Activated CD4-positive, alpha-beta T cell treated with anti-CD3 and anti-CD28 coated beads for 48 hours (primary cell): ENCODE data around the gene IL32.

Experiments used
- DNase-seq: peaks from one replicate; pipeline ENCODE4 v3.0.0-alpha.2; 2020

Gene IL32

DNA sequence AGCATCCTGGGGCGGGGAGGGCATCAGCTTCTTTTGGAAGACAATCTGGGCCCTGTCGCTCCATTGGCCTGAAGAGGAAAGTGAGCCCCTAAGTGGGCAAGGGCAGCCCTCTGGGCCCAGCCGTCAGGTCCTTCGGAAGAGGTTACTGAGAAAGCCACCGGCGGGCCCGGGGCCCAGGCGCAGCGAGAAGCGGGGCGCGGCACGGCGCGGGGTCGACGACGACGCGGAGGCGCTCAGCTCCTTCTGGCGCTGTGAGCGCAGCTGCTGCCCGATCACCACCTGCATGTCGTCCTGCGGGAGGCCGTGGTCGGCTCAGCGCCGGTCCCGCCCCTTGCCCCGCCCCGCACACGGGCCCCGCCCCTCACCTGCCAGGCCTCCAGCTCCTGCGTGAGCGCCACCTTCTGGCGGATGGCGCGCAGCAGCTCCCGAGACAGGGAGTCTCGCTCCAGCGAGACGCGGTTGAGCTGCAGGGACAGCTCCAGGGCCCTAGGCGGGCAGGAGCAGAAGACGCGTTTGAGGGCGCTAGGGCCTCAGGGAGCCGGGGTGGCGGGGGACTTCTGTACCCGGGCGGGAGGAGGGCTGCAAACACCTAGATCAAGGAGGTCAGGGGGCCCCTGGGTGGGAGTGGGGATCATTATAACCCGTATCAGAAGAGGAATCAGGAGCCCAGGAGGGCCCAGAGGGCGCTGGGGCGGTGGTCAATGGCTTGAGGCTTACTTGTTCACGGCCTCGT lies 37.3 kb upstream of the IL32 start:
- peak; percentile 92 for DNase-seq

DNA sequence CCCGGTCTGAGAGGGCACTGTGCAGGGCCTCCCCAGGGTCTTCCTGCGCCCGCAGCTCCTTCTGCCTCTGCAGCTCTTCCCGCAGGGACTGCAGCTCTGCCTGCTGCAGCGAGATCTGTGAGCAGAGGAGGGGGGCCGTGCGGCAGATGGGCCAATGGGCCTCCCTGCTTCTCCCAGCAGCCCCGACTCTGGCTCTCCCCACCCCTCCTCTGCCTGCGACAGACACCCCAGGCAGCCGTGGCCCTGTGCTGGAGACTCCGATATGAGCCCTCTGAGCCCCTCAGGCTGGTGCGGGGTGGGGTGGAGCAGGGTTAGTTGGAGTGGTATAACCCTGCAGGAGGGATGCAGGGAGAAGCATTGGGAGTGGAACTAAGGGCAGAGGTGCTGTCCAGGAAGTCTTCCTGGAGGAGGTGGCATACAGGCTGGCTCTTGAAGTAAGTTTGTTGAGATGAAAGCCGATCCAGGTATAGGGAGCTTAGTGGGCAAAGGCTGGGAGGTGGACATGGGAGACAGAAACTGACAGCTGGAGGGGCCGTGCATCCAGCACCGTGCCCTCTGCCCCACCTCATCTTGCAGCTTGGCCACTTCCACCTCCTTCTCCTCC lies 36.6 kb upstream of the IL32 start:
- DNase-seq = no peak

GRCh38 chr16:3029491-3030221 lies 35.8 kb upstream of the IL32 start:
- peak; percentile 69 for DNase-seq

DNA sequence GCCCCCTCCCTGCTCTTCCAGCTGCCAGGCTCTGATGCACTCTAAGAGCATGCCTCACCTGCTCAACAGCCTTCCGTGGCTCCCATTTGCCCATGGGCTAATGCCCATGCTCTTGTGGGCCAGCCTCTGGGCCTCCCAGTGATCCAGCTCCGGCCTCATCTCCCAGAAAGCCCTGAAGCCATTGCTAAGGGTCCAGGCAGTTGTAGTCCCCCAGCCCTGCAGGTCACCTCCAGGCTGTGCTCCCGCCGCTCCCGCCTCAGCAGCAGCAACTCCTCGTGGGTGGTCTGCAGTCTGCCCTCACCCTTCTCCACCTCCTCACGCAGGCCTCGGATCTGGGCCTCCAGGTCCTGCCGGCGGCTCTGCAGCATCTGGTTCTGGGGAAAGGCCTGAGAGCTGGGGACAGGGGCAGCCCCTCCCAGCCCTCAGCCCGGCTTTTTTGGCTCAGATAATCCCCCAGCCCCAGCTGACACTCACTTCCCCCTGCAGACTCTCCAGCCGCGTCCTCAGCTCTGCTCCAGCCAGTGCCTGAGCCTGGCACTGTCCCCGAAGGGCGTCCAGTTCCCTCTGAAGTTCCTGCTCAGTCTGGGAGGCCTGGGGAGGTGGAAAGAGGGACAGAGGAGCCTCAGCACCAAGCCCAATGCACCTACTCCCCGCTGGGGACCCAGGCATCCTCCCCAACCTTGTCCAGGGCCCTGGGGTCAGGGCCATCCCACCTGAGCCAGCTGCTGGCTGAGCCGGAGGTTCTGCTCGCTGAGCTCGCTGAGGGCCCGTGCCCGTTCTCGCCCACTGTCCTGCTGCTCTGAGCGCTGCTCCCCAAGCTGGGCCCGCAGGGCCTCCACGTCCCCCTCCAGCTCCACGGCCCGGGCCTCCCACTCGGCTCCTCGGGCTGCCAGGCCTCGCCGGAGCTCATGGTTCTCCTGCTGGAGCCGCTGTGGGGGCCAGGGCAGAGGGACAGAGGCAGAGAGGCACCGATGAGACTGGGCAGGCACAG lies 34.9 kb upstream of the IL32 start:
- no peak for DNase-seq

- no peak for DNase-seq
These were observed 32.8 kb upstream of the IL32 start for GRCh38 chr16:3032624-3033023.

GRCh38 chr16:3035289-3035971 lies 30.0 kb upstream of the IL32 start:
- DNase-seq = no peak

- DNase-seq = no peak
These were observed 29.3 kb upstream of the IL32 start for GRCh38 chr16:3035972-3036725.

DNA sequence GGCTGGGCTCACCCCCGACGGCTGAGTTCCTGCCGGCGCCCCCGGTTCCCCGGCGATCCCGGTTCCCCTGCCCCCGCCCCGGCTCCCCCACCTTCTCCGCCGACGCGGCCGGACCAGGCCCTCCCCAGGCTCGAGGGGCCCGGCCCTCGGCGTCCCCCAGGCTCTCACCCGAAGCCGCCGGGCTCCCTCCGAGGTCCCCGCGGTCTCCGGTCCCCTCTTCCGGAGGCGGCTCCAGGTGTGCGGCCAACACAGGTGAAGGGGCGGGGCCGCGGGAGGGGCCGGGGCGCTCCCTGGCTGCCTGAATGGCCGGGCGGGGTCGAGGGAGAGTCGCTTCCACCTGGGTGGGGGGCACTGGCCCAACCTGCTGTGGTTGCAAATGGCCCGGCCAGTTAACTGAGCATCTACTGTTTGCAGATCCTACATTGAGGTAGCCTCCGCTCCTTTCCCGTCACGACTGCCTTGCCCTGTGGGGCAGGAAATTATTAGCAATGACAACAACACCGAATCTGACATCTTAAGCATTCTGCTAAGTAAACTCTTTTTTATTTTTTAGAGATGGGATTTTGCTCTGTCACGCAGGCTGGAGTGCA lies 28.6 kb upstream of the IL32 start, which contains the start of gene BICDL2:
Gene BICDL2 (minus strand): TSS at position 219 of the 590 bp plus-strand sequence. CDS start 1,448 bp downstream, outside the sequence.
- no peak for DNase-seq

GRCh38 chr16:3038256-3038655 lies 27.2 kb upstream of the IL32 start:
- no peak for DNase-seq

- no peak for DNase-seq
These were observed 26.5 kb upstream of the IL32 start for GRCh38 chr16:3038896-3039295.

DNA sequence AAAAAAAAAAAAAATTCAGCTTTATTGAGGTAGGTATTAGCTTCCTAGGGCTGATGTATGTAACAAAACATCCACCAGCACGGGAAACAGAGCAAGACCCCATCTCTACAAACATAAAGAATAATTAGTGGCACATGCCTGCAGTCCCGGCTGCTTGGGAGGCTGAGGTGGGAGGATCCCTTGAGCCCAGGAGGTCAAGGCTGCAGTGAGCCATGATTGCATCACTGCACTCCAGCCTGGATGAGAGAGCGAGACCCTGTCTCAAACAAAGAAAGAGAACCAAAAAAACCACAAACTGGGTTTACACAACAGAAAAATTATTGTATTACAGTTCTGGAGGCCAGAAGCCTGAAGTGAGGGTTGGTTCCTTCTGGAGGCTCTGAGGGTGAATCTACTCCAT lies 23.1 kb upstream of the IL32 start:
- no peak for DNase-seq

DNA sequence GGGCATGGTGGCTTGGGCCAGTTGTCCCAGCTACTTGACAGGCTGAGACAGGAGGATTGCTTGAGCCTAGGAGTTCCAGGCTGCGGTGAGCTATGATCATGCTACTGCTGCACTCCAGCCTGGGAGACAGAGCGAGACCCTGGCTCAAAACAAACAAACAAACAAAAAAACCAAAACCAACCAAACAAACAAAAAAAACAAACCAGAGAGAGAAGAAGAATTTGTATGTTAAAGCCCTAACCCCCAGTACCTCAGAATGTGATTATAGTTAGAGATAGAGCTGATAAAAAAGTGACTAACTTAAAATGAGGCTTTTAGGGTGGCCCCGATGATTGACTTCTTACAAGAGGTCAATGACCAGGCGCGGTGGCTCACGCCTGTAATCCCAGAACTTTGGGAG lies 20.7 kb upstream of the IL32 start:
- no peak for DNase-seq

DNA sequence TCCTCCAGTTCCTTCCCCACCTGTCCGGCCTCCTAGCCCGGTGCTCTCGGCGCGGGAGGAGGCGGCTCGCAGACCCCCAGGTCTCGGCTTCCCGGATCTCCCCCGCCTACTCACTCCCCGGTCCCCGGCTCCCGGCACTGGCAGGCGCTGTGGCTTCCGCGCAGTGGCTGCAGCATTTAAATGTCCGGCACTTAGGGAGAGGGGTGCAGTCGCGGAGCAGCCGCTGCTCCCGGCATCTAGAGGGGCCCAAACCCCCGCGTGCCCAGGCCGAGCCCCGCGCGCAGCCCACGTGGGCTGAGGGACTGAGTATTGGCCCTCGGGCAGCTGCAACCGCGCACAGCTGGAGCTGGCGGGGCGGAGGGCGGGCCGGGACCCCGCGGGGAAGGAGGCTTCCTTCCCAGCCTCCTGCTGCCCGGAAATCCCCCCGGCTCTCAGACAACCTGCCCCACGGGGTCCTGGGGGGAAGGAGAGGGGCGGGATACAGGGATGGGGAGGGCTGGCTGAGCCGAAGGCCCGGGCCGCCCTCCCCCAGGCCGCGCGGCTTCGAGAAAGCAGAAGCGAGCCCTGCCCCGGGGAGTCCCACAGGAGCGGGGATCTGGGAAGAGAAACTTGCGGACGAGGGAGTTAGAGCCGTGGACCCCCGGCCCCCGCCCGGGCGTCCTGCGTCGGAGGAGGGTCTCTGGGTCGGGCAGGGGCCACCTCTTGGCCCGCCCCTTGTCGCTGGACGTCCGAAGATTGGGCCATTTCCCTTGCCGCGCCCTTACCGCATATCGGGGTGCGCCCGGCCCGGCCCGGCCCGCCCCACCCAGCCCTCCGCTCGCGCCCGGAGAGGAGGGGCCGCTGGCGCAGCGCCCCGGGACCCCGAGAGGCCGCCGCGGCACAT lies 19.4 kb upstream of the IL32 start, which contains the start of gene MMP25:
Gene MMP25 (plus strand): TSS at position 804 of the 883 bp plus-strand sequence. CDS start 357 bp downstream, outside the sequence.
- no peak for DNase-seq

- no peak for DNase-seq
These were observed 18.6 kb upstream of the IL32 start for GRCh38 chr16:3046641-3047386.

DNA sequence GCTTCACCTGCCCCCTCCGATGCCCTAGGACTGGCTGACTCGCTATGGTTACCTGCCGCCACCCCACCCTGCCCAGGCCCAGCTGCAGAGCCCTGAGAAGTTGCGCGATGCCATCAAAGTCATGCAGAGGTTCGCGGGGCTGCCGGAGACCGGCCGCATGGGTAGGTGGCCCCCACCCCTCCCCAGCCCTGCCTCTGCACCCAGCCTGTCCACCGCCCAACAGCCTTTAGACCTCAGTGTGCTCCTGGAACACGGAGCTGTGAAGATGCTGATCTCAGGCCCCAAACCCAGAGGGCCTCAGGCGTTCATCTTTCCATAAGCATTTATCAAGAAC lies 18.1 kb upstream of the IL32 start:
- DNase-seq = no peak

- DNase-seq = no peak
These were observed 15.4 kb upstream of the IL32 start for GRCh38 chr16:3049921-3050481.

DNA sequence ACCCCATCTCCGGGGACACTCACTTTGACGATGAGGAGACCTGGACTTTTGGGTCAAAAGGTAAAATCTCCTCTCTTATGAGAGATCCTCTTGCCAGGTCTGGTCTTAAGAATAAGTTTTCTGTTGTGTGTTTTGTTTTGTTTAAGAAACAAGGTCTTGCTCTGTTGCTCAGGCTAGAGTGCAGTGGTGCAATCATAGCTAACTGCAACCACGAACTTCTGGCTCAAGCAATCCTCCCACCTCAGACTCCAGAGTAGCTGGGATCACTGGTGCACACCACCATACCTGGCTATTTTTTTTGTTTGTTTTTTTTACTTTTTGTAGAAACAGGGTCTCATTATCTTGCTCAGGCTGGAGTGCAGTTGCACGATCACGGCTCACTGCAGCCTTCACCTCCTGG lies 15.0 kb upstream of the IL32 start:
- DNase-seq = no peak

DNA sequence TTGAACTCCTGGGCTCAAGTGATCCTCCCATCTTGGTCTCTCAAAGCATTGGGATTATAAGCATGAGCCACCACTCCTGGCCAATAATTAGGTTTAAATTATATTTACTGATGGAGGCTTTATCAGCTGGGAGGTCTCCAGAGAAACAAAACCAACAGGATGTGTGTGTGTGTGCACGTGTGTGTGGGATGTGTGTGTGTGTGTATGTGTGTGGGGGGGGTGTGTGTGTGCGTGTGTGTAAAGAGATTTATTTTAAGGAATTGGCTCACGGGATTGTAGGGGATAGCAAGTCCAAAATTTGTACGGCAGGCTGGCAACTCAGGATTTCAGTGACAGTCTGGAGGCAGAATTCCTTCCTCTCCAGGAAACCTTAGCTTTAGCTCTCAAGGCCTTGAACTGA lies 14.4 kb upstream of the IL32 start:
- no peak for DNase-seq

GRCh38 chr16:3051494-3051893 lies 13.9 kb upstream of the IL32 start:
- no peak for DNase-seq
